Caco-2 (cell line): ENCODE data around the gene EPHA4. TPM values are rescaled to one million over a fixed set of nuclear protein-coding genes. Genes with fewer than 3 reads are reported as not detected.

Source experiments
- BruUV-seq: library from RNA; stranded (reverse); fragments of 400-500 nt; replicated peaks from 2 replicates; lab custom pipeline; 2021; lab: Mats Ljungman, UMichigan
- CTCF ChIA-PET: fragments of 300-600 bp; sonication (Branson Sonifier 250); formaldehyde crosslinking; loops from one replicate; lab custom pipeline; 2022; ENCODE audit warnings: antibody characterized with exemption; lab: Charles Lee
- POLR2A ChIA-PET: fragments of 300-600 bp; sonication (Branson Sonifier 250); formaldehyde crosslinking; loops from one replicate; lab custom pipeline; 2022; ENCODE audit warnings: antibody characterized with exemption; lab: Charles Lee
- DNase-seq, 2 experiments: peaks; one replicate each; pipeline versions ENCODE4 v3.0.0 to v3.0.0-alpha.2; 2020 to 2022
- H3K27me3 ChIP-seq: replicated peaks from 2 replicates; pipeline ENCODE4 v1.6.0; 2011; ENCODE audit warnings: low read length; ENCODE audit not compliant: control insufficient read depth, insufficient read depth
- H3K36me3 ChIP-seq: 2 replicates; pipeline ENCODE4 v1.5.1; 2011; ENCODE audit warnings: low read length; ENCODE audit not compliant: control insufficient read depth, insufficient read depth
- H3K4me1 ChIP-seq: fragments of 250-450 bp; sonication (Bioruptor Pico); 2 replicates; pipeline ENCODE4 v1.5.1; 2020; ENCODE audit warnings: mild to moderate bottlenecking
- H3K4me3 ChIP-seq: 2 replicates; pipeline ENCODE4 v1.5.1; 2011; ENCODE audit warnings: low read depth, mild to moderate bottlenecking, control low read depth, low read length
- H3K9me3 ChIP-seq: fragments of 250-450 bp; sonication (Bioruptor Pico); 2 replicates; pipeline ENCODE4 v1.5.1; 2020; ENCODE audit warnings: mild to moderate bottlenecking, moderate library complexity
- H3K27ac Mint-ChIP-seq: one replicate; pipeline ENCODE4 v1.8.0; 2022; ENCODE audit warnings: mixed read lengths; ENCODE audit not compliant: unreplicated experiment
- H3K27me3 Mint-ChIP-seq: one replicate; pipeline ENCODE4 v1.8.0; 2022; ENCODE audit warnings: mixed read lengths; ENCODE audit not compliant: insufficient read depth, unreplicated experiment
- H3K36me3 Mint-ChIP-seq: one replicate; pipeline ENCODE4 v1.8.0; 2022; ENCODE audit warnings: mild to moderate bottlenecking, mixed read lengths; ENCODE audit not compliant: insufficient read depth, unreplicated experiment
- H3K4me1 Mint-ChIP-seq: one replicate; pipeline ENCODE4 v1.8.0; 2022; ENCODE audit warnings: low read depth, mixed read lengths; ENCODE audit not compliant: unreplicated experiment
- H3K4me3 Mint-ChIP-seq: one replicate; pipeline ENCODE4 v1.8.0; 2022; ENCODE audit warnings: mild to moderate bottlenecking, moderate library complexity, mixed read lengths; ENCODE audit not compliant: unreplicated experiment
- H3K9me3 Mint-ChIP-seq: one replicate; pipeline ENCODE4 v1.8.0; 2022; ENCODE audit warnings: mixed read lengths; ENCODE audit not compliant: unreplicated experiment
- intact Hi-C: fragments of 100-400 bp; cut with micrococcal nuclease; formaldehyde crosslinking; loops from one replicate; pipeline ENCODE4 v1.10.0; 2022; ENCODE audit not compliant: unreplicated experiment
- total RNA-seq: library from RNA; stranded (reverse); gene quantifications from 2 replicates; pipeline ENCODE4 v1.2.3, GENCODE V29; 2022
- TF ChIP-seq, protein P1 (sequence below), 2 experiments: fragments of 200-600 bp in 1 of 2; IDR thresholded peaks; 1 replicate in 1 of 2; 2 replicates in 1 of 2; pipeline versions ENCODE4 v1.5.1 to v1.8.0; 2011 to 2022; ENCODE audit warnings: antibody characterized with exemption in 1 of 2, control low read depth in 1 of 2, inconsistent platforms in 1 of 2, low read depth in 1 of 2, low read length in 1 of 2, mild to moderate bottlenecking in 1 of 2, moderate library complexity in 1 of 2; ENCODE audit not compliant: insufficient read depth in 1 of 2, severe bottlenecking in 1 of 2, unreplicated experiment in 1 of 2

Gene EPHA4
- total RNA-seq, 1 experiment from 2014 or later: 95.5 TPM

- H3K4me1 ChIP-seq: no peaks in the 10 kb centered on the region
- H3K27me3 ChIP-seq: no peaks in the 10 kb centered on the region
- ChIA-PET CTCF (no interaction called here), POLR2A (no interaction called here)
- TF ChIP-seq, protein P1, sequence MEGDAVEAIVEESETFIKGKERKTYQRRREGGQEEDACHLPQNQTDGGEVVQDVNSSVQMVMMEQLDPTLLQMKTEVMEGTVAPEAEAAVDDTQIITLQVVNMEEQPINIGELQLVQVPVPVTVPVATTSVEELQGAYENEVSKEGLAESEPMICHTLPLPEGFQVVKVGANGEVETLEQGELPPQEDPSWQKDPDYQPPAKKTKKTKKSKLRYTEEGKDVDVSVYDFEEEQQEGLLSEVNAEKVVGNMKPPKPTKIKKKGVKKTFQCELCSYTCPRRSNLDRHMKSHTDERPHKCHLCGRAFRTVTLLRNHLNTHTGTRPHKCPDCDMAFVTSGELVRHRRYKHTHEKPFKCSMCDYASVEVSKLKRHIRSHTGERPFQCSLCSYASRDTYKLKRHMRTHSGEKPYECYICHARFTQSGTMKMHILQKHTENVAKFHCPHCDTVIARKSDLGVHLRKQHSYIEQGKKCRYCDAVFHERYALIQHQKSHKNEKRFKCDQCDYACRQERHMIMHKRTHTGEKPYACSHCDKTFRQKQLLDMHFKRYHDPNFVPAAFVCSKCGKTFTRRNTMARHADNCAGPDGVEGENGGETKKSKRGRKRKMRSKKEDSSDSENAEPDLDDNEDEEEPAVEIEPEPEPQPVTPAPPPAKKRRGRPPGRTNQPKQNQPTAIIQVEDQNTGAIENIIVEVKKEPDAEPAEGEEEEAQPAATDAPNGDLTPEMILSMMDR (IDR thresholded peaks at IDR 0.05; ENCODE audit: insufficient read depth in 1 of 2, low read depth in 1 of 2, low read length in 1 of 2, severe bottlenecking in 1 of 2, unreplicated experiment in 1 of 2): no peak
- BruUV-seq: no TSS peak
- no peaks in the 10 kb centered on the region for H3K36me3 ChIP-seq
- no peaks in the 10 kb centered on the region for H3K9me3 ChIP-seq
- H3K4me1 Mint-ChIP-seq: no peaks in the 10 kb centered on the region
- H3K27me3 Mint-ChIP-seq: no peaks in the 10 kb centered on the region
- intact Hi-C loops: no loop called here
- no peak for DNase-seq
- no peak overlapping the region for H3K4me3 Mint-ChIP-seq
- H3K9me3 Mint-ChIP-seq: no peaks in the 10 kb centered on the region
- H3K4me3 ChIP-seq: no peak overlapping the region
- no peaks in the 10 kb centered on the region for H3K36me3 Mint-ChIP-seq
- no peak overlapping the region for H3K27ac Mint-ChIP-seq
Measured at GRCh38 chr2:221397187-221397586, 174.9 kb downstream of the EPHA4 start.

DNA sequence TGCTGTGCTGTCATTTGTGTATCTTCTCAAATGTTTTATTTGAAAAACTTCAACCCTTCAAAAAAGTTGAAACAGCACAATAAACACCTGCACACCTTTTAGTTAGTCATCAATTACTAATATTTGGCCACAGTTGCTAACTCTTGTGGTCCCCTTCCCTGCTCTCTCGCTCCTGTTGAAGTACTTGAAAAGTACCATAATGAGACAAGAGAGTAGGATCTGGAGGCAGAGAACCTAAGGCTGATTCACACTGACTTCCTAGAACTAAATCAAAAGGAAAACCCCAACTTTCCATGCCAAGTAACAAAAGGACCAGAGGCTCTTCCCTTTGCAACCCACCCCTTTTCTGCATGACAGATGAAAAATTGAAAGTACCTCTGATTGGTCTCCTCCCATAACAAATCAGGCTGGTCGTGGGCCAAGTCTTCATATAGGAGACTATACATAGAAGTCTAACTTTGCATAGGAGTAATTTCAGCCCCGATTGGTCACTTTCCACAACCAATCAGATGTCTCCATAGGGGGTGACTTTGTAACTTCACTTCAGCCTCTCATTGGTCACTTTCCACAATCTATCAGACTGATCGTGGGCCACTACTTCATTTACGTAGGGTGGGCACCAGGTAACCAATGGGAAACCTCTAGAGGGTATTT, 179.7 kb downstream of the EPHA4 start:
- TF ChIP-seq, protein P1 (IDR thresholded peaks at IDR 0.05; ENCODE audit: insufficient read depth in 1 of 2, low read depth in 1 of 2, low read length in 1 of 2, severe bottlenecking in 1 of 2, unreplicated experiment in 1 of 2): no peak
- no peak overlapping the region for H3K27ac Mint-ChIP-seq
- H3K36me3 Mint-ChIP-seq: no peaks in the 10 kb centered on the region
- CTCF ChIA-PET: no interaction called here
- no peaks in the 10 kb centered on the region for H3K4me1 ChIP-seq
- no peak overlapping the region for H3K4me3 ChIP-seq
- no peaks in the 10 kb centered on the region for H3K9me3 Mint-ChIP-seq
- H3K27me3 ChIP-seq: no peaks in the 10 kb centered on the region
- POLR2A ChIA-PET: no interaction called here
- no peaks in the 10 kb centered on the region for H3K4me1 Mint-ChIP-seq
- BruUV-seq: no TSS peak
- H3K9me3 ChIP-seq: no peaks in the 10 kb centered on the region
- DNase-seq: no peak
- H3K36me3 ChIP-seq: no peaks in the 10 kb centered on the region
- no peak overlapping the region for H3K4me3 Mint-ChIP-seq
- H3K27me3 Mint-ChIP-seq: no peaks in the 10 kb centered on the region
- intact Hi-C loops: no loop called here

GRCh38 chr2:221390878-221391277, 181.2 kb downstream of the EPHA4 start:
- no peak overlapping the region for H3K4me3 Mint-ChIP-seq
- H3K36me3 Mint-ChIP-seq: no peaks in the 10 kb centered on the region
- Histone ChIP-seq H3K36me3 (no peaks in the 10 kb centered on the region), H3K4me3 (no peak overlapping the region), H3K4me1 (no peaks in the 10 kb centered on the region), H3K9me3 (no peaks in the 10 kb centered on the region), H3K27me3 (no peaks in the 10 kb centered on the region)
- CTCF ChIA-PET: no interaction called here
- DNase-seq: no peak
- intact Hi-C loops: no loop called here
- H3K9me3 Mint-ChIP-seq: no peaks in the 10 kb centered on the region
- H3K27ac Mint-ChIP-seq: no peak overlapping the region
- POLR2A ChIA-PET: no interaction called here
- no TSS peak for BruUV-seq
- H3K27me3 Mint-ChIP-seq: no peaks in the 10 kb centered on the region
- H3K4me1 Mint-ChIP-seq: no peaks in the 10 kb centered on the region
- TF ChIP-seq, protein P1 (IDR thresholded peaks at IDR 0.05; ENCODE audit: insufficient read depth in 1 of 2, low read depth in 1 of 2, low read length in 1 of 2, severe bottlenecking in 1 of 2, unreplicated experiment in 1 of 2): no peak
